OCI-LY1 (cell line): ENCODE data around the gene DOCK7.

Experiments used
- EZH2 ChIP-seq: fragments of 200-600 bp; sonication (generic), shearing (Covaris generic); IDR thresholded peaks from 2 replicates; pipeline ENCODE4 v1.8.0; 2017; ENCODE audit warnings: borderline replicate concordance, mixed run types, mild to moderate bottlenecking, antibody characterized with exemption, low read length, moderate library complexity, mixed read lengths
- TF ChIP-seq, protein P1 (sequence below): fragments of 200-600 bp; sonication (generic), shearing (Covaris generic); IDR thresholded peaks from 2 replicates; pipeline ENCODE4 v1.5.1; 2017; ENCODE audit warnings: mild to moderate bottlenecking, antibody characterized with exemption, low read length, moderate library complexity, mixed read lengths

DNA sequence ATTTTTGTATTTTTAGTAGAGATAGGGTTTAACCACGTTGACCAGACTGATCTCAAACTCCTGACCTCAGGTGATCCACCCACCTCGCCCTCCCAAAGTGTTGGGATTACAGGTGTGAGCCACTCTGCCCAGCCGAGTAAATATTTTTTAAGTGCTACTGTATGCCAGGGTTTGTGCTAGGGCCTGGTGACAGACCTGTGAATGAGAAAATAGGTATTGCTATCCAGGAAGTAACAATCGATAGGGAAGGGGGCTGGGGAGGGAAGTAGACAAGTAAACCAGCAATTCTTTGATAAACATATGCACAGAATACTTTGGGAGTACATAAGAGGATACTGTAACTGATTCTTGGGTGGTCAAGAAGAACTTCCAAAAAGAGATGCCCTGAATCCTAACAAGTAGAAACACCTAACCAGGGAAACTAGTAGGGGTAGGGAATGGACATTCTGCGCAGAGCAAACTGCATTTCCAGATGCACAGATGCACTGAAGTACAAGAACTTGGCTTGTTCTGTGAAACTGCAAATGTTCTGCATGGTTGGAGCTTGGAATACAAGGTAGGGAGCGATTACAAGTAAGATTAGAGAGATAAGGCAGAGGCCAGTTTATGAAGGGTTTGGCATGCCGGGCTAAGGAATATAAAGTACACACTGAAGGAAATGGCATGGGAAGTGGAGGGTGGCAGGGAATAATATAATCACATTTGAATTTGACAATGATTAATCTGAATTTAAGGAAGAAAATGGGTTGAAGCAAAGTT lies 19.0 kb upstream of the DOCK7 start:
- TF ChIP-seq, protein P1, sequence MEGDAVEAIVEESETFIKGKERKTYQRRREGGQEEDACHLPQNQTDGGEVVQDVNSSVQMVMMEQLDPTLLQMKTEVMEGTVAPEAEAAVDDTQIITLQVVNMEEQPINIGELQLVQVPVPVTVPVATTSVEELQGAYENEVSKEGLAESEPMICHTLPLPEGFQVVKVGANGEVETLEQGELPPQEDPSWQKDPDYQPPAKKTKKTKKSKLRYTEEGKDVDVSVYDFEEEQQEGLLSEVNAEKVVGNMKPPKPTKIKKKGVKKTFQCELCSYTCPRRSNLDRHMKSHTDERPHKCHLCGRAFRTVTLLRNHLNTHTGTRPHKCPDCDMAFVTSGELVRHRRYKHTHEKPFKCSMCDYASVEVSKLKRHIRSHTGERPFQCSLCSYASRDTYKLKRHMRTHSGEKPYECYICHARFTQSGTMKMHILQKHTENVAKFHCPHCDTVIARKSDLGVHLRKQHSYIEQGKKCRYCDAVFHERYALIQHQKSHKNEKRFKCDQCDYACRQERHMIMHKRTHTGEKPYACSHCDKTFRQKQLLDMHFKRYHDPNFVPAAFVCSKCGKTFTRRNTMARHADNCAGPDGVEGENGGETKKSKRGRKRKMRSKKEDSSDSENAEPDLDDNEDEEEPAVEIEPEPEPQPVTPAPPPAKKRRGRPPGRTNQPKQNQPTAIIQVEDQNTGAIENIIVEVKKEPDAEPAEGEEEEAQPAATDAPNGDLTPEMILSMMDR: no peak
- TF ChIP-seq EZH2: no peak
